ENCODE measurements around the gene RCSD1.

RCSD1 gene

DNA sequence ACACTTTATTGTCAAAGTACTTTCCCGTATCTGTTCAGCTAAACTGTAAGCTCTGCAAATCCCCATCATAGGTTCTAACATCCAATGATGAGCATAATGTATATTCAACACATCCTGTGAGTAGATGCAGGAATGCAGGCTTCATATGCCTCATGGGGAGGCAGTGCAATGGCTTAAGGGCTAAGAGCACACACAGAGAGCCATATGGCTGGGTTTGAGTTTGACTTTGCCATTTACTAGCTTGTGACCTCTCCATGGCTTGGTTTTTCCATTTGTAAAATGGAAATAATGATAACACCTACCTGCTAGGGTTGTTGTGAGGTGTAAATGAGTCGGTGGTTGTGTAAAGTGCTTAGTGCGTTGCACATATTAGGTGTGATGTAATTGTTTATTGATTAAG is 13.4 kb downstream of the RCSD1 start:
- DNase-seq = no peak

DNA sequence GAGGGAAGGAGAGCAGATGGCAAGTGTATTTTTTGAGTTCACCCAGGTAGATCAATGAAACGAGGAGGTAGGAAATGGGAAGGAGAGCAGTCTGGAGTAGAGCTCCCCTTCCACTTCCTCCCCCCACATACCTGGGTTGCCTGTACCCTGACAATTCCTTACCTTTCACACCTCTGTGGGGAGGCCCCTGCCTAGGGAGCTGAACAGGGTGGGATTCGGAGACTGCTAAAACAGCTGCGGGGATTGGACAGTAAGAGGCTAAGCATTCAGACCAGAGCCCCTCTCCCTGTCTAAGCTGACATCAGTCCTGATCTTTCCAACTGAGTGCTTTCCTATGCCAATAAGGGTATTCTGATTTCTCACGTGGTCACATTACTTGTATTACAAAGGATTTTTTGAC is 14.5 kb downstream of the RCSD1 start:
- DNase-seq = no peak

DNA sequence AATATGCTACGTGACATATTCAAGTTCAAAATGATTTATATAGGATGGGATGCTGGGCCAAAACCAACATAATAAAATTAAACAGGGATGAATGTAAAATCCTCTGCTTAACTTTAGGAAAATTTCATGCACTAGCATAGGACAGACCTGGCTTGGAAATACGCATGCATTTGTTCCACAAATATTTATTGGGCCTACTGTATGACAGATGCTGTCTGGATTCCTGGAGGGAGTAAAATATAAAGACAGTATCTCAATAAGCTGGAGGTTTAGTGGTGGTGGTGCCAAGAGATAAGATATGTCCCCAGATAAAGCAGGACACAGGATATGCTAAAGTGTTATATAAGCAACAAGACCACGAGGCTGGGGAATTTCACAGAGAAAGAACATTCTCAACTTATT is 15.1 kb downstream of the RCSD1 start:
- DNase-seq = no peak

- no peak for DNase-seq
Observed at GRCh38 chr1:167645625-167646414, 15.8 kb downstream of the RCSD1 start.

DNA sequence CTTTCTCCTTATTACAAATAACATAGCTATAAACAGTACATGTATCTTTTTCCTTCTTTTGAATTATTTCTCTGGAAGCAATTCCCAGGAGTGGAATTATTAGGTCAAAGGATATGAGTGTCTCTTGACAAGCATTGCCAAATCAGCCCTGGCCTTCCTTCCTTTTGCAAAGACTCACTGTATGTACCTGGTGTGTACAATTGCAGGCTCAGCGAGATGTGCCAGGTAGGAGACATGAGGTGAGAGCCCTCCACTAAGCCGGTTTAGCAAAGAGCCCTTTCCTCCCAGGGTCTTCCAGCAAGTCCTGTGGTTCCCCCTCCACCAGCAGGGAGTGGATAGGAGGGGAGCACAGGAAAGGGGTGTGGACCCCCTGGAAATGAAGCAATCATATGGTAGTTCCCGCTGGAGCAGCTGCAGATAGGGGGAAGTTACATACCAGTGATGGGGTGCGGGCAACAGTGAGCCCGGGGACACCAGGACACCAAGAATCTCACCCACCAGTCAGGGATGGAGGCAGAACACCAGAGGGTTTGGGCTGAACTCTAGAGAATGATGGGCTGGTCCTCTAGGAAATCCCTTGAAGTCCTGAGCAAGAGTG is 18.3 kb downstream of the RCSD1 start:
- peak in 3 of 4 experiments; percentile 32 to 47 (median 46) for DNase-seq

- DNase-seq = peak; percentile 58 to 74 (median 64)
Observed at GRCh38 chr1:167648978-167649744, 19.1 kb downstream of the RCSD1 start.

- DNase-seq = peak in 3 of 4 experiments; percentile 37 to 53 (median 47)
Observed at GRCh38 chr1:167650269-167651160, 20.5 kb downstream of the RCSD1 start.

- no peak for DNase-seq
Observed at GRCh38 chr1:167651161-167651693, 21.2 kb downstream of the RCSD1 start.

DNA sequence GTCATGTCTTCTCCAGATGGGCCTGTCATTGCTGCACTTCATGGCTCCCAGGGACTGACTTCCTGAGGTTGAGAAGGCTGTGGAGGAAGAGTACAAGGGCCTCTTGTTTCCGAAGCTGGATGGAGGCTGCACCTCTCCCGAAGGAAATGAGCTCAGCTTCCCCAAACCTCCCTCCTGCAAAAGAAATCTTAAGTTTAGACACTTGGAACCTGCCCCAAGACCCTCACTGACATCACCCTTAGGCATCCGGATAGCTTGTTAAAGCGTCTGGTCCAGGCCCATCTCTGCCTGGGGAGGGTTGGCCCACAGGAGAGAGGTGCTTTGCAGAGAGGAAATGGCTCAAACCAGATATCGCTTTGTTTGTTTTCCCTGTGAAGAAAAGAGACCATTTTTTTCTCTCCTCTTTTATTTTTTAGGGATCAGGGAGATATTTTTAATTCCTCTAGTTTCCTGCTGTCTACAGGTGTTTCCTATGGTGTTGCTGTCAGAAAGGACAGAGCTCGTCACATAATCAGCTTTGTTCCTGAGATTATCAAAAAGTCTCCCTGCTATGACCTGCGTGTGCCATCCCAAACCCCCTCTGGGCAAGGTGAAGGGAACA is 25.0 kb downstream of the RCSD1 start:
- DNase-seq = no peak

DNA sequence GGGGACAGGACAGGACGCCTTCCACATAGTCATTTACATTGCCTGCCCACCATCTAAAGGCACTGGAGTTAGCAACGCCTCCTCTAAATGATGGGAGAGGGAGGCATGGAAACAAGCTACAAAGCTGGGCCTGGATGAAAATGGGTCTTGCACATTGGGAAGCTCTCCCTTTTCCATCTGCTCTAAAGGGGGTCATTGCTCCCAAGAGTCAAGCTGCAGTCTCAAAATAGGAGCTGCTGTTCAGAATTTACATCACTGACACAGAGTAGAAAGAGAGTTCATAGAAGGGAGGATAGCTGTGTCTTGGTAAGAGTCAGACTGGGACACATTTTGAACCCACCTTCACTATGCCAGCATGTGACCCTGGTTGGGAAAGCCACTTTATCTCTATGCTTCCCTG is 26.6 kb downstream of the RCSD1 start:
- no peak for DNase-seq

DNA sequence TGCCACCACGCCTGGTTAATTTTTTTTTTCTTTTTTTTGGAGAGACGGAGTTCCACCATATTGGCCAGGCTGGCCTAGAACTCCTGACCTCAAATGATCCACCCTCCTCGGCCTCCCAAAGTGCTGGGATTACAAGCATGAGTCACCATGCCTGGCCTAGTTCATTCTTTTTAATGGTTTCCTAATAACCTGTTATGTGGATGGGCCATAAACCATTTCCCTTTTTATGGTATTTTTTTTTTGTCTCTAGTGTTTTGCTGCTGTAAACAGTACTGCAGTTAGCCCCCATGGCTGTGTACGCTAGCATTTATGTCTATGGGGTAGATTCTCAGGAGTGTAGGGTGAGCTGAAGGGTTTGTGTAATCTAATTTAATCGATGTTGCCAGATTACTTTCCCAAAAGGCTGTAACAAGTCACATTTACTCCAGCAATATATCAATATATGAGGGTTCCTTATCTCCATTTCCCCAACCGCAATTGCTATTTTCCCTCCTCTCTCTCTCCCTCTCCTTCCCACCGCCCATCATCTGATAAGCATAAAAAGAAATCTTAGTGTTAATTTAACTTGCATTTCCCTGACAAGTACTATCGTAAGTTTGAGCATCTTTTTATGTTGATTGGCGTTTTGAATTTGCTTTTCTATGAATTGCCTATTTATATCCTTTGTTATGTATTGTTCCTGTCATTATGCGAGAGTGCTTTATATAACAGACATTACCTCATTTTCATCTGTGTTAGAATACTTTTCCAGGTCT is 28.7 kb downstream of the RCSD1 start:
- peak; percentile 41 to 75 (median 62) for DNase-seq

GRCh38 chr1:167659450-167659849 is 29.4 kb downstream of the RCSD1 start:
- DNase-seq = no peak

DNA sequence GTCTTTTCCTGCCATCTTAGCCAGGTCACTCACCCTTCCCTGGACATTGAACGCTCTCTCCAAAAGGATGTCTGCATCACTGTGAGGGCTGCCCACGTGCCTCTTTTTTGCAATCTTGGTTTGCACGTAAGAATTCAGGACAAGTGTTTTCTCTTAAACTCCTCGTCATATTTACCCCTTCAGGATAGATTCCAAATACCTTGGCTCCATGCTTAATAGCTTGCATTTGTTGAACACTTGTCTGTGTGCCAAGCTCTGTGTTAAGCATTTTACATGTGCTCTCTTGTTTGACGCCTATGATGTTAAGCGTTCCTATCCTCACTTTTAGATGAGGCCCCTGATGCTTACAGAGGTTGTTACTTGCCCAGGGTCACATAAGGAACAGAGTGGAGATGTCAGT is 29.8 kb downstream of the RCSD1 start:
- DNase-seq = no peak

DNA sequence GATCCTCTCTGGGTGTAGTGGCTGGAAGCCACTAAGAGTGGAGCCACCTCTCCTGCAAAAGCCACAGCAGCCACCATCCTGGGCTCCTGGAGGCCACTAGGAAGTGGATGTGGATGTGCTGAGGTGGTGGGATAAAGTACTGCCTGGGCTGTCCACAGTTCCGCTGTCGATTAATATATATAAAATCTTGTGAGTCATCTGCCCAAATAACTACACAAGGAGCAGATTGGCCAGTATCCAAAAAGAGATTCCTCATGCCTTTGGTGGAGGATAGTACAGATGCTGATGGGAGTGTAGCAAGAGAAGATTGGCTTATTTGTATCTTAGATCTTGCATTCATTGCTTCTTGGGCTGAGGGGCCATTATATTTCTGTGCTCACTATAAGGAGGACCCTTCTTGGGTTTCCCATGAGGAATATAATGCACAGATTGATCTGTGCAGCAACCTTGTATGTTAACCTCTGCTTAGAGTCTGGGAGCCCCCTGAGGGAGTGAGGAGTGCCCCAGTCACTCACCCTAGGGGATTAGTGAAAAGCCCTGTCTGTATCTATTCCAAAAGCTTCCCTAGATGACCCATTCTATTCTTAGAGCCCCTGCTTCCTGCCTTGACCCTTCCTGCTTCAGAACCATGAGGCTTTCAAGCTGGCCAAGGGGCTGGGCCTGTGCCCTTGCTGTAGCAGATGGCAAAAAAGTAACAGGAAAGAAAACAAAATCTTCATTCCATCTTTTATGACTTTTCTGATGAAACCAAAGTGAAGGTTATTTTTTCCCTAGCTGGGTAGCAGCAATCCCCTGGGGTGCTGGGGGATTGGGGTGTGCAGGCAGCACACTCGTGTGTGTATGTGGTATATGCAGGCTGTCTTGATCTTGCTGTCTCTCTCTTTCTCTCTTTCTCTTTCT is 31.7 kb downstream of the RCSD1 start:
- DNase-seq = peak in 2 of 4 experiments; percentile 20 to 29

DNA sequence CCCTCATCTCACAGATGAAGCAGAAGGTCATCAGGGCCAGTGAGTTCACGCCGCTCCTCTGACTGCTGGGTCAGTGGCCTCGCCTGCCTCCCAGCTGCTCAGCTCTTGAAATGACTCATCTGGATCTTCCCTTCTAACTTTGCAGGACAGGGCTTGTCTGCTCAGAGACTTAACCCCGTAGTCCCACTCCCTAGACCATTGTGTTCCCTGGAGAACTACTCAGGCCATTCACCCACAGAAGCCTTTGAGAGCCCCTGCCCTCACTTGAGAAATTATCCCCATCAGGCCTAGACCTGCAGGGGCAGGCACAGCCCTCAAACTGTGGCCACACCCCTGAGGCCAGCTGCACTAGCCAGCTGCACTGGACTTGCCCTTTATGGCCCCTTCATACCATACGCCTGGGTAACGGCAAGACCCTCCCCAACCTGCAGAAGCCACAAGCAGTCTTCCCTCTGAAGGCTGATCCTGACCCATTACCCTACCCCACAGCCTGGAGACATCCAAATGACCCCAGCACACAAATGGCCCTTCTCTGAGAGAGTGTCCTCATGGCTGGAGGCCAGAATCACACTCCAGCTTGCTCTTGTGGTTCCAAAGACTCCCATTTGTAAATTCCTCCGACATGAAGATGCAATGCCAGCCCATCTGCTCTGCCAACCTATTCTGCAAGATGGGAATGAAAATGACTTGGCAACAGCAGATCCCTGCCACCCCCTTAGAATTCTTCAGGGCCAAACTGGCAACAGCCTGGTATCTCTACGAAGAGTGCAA is 33.2 kb downstream of the RCSD1 start:
- DNase-seq = peak; percentile 51 to 76 (median 72)

GRCh38 chr1:167665469-167665868 is 35.4 kb downstream of the RCSD1 start:
- no peak for DNase-seq

DNA sequence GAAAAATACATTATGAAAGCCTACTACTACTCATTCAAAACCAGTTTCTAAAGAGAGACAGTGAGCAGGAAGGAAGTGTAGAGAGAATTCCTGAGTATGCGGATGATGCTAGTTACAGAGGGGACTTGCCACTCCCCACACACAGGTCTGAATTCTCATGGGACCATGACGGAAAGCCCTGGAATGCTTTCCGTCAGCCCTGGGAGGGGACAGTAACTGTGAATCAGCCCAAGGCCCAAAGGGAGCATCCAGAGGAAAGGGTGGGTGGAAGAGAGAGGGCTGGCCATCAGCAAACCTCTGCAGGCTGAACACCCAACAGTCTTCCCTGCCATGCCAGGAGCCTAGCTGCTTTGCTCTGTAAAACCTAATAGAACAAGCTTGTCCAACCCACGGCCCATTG is 36.4 kb downstream of the RCSD1 start:
- peak in 3 of 4 experiments; percentile 10 to 34 (median 23) for DNase-seq

- DNase-seq = no peak
Observed at GRCh38 chr1:167667536-167667935, 37.5 kb downstream of the RCSD1 start.

GRCh38 chr1:167668108-167668507 is 38.1 kb downstream of the RCSD1 start:
- peak in 3 of 4 experiments; percentile 27 to 56 (median 49) for DNase-seq

All from suppressor macrophage (primary cell).